TTC549 (cell line): ENCODE results near the gene NID1.
"Not testable (repeated sequence)": the region's sequence is repeated elsewhere in the genome, so short reads cannot be mapped to it uniquely, and the experiment has no call there.

Experiments used
- FAIRE-seq: peaks from 2 replicates; lab custom pipeline; 2012; peaks lifted over from hg19 to GRCh38; lab: Jason Lieb, UNC

The NID1 gene

GRCh38 chr1:236064674-236065508 is at the start of gene NID1:
TSS of gene NID1 (minus strand) at chr1:236065090. CDS start at chr1:236065079, 11 bp downstream.
- FAIRE-seq, result no peak

- FAIRE-seq, result no peak
Observed at GRCh38 chr1:236114076-236114747, 49.3 kb upstream of the NID1 start.

GRCh38 chr1:236113324-236114032 is 48.6 kb upstream of the NID1 start:
- no peak for FAIRE-seq

GRCh38 chr1:236112332-236112627 is 47.4 kb upstream of the NID1 start:
- no peak for FAIRE-seq

- FAIRE-seq, result no peak
Observed at GRCh38 chr1:236111527-236112331, 46.8 kb upstream of the NID1 start.

GRCh38 chr1:236110137-236110536 is 45.2 kb upstream of the NID1 start:
- no peak for FAIRE-seq

- FAIRE-seq, result no peak
Observed at GRCh38 chr1:236108027-236108648, 43.2 kb upstream of the NID1 start.

GRCh38 chr1:236107121-236107907 is 42.4 kb upstream of the NID1 start:
- FAIRE-seq, result no peak

- peak; percentile 98 for FAIRE-seq
Observed at GRCh38 chr1:236103646-236104218, 38.8 kb upstream of the NID1 start.

GRCh38 chr1:236103059-236103458 is 38.2 kb upstream of the NID1 start:
- no peak for FAIRE-seq

GRCh38 chr1:236102611-236103010 is 37.7 kb upstream of the NID1 start:
- FAIRE-seq, result no peak

- no peak for FAIRE-seq
Observed at GRCh38 chr1:236101233-236102200, 36.6 kb upstream of the NID1 start.

- no peak for FAIRE-seq
Observed at GRCh38 chr1:236100799-236101198, 35.9 kb upstream of the NID1 start.

- FAIRE-seq, result no peak
Observed at GRCh38 chr1:236099355-236099974, 34.6 kb upstream of the NID1 start.

GRCh38 chr1:236098267-236098666 is 33.4 kb upstream of the NID1 start:
- no peak for FAIRE-seq

- not testable (repeated sequence) for FAIRE-seq
Observed at GRCh38 chr1:236096660-236097482, 32.0 kb upstream of the NID1 start.

- no peak for FAIRE-seq
Observed at GRCh38 chr1:236095705-236096520, 31.0 kb upstream of the NID1 start.
